GM21737 (cell line): ENCODE data around the gene TLE3.
"Not testable (repeated sequence)": the region's sequence is repeated elsewhere in the genome, so short reads cannot be mapped to it uniquely, and the experiment has no call there.

Experiments used
- ATAC-seq: cut with Tn5 transposase; IDR thresholded peaks from one replicate; pipeline ENCODE4 v1.9.1; 2021; ENCODE audit warnings: mild to moderate bottlenecking, moderate library complexity; ENCODE audit not compliant: unreplicated experiment

TLE3 gene

GRCh38 chr15:70097321-70098152 is at the start of gene TLE3:
TLE3 (minus strand) TSS chr15:70097917; CDS start chr15:70096798, 1,119 bp downstream.
- ATAC-seq, result peak; percentile 47

- no peak for ATAC-seq
These were observed 49.6 kb upstream of the TLE3 start for GRCh38 chr15:70147178-70147760.

DNA sequence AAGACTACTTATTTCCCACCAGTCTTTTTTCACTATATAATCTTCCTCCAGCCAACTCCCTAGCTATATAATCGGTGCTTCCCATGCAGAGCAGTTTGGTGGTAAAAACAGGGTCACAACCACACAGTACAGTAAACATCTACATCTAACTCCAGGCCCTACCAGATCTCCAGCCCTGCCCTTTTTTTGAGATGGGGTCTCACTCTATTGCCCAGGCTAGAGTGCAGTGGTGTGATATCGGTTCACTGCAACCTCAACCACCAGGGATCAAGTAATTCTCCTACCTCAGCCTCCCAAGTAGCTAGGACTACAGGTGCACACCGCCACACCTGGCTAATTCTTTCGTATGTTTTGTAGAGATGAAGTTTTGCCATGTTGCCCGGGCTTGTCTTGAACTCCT is 49.1 kb upstream of the TLE3 start:
- ATAC-seq, result no peak

GRCh38 chr15:70146162-70146561 is 48.4 kb upstream of the TLE3 start:
- no peak for ATAC-seq

DNA sequence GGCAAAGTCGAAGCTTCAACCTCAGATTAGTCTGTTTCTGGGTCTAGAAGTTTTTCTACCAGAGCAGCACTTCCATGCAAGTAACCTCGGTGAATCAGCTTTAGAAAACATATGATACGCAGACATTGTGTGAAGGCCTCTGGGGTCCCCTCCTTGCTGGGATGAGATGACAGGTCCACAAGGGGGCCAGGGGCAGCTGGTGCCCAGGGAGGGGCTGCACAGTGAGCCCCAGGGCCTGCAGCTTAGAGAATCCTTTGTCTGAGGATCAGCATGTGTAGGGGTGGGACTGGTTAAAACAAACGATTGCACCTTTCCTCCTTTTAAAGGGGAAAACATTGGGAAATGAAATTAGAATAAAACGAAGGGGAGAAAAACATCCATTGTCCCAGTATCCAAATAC is 47.5 kb upstream of the TLE3 start:
- no peak for ATAC-seq

DNA sequence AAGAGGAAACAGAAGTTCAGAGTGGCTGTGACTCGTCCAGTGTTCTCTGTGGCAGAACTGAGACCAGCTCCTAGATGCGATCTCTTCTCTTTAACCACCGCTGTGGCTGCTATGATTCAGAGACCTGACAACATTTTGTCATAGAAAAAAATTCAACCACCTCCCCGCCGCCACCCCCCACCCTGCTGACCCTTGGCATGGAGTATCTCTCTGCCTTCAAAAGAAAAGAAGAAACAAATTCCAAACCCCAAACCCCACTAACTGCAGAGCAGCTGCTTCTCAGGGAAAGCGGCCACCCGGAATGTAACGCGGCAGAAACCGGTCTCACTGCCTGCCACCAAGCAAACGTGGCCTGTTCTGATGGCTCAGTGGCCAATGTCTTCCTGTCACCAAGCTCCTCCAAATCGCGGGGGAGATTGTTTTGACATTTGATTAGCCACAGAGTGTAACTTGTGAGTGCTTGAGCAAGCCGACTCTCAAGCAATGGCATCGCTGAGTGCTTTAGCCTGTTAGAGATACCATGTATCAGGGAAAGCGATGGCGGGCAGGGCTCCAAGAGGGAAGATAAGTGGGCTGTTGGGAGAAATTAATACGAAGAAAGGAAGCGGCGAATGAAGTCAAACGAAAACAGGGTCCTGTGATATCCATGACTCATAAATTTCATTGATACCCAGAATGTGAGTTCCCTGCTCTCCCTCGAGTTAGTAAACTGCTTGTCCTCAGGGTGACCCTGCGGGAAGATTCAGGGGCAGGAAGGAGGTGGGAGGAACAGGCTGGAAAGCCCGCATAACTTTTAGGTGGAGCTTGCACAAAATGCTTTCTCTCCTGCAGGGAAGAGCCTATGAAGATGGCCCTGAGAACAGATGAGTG is 44.8 kb upstream of the TLE3 start:
- no peak for ATAC-seq

DNA sequence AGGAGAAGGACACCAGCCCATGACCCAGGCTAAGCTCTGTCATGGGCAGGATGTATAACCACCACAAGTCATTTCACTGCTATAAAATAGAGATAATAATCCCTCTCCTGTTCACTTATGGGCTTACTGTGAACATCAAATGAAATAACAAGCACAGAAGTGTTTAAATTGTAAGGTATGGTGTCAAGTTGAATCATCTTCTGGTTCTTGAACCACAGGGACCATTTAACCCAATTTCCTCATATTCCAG is 44.3 kb upstream of the TLE3 start:
- ATAC-seq, result no peak

DNA sequence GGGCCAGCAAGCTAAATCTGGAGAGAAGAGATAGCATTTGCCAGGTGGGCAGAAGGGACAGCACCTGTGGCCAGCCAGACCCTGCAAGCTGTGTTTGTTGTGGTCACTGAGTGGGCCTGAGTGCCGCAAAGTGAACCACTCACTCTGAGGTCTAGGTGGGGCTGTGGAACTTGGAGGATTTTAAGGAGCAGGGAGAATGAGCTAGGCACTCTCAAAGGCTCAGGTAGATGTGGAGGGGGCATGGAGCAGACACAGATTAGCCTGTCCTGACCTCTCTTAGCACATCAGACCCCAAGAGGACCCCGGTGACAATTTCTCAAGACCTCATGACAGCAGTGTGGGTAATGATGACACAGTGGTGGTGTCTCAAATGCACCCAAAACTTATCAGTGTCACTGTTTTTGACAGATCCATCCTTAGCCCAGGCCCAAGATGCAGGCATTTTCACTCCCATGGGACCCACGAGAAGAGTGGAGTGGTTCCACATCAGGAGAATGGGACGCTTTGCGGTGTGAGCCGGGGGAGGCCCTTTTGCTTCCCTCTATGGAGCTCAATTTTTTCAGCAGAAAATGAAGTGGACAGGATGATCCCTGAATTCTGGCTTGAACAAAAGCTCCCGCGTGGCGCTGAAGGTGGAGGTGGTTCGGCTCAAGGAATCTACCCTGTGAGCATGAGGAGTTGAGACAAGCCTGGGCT is 43.8 kb upstream of the TLE3 start:
- no peak for ATAC-seq

DNA sequence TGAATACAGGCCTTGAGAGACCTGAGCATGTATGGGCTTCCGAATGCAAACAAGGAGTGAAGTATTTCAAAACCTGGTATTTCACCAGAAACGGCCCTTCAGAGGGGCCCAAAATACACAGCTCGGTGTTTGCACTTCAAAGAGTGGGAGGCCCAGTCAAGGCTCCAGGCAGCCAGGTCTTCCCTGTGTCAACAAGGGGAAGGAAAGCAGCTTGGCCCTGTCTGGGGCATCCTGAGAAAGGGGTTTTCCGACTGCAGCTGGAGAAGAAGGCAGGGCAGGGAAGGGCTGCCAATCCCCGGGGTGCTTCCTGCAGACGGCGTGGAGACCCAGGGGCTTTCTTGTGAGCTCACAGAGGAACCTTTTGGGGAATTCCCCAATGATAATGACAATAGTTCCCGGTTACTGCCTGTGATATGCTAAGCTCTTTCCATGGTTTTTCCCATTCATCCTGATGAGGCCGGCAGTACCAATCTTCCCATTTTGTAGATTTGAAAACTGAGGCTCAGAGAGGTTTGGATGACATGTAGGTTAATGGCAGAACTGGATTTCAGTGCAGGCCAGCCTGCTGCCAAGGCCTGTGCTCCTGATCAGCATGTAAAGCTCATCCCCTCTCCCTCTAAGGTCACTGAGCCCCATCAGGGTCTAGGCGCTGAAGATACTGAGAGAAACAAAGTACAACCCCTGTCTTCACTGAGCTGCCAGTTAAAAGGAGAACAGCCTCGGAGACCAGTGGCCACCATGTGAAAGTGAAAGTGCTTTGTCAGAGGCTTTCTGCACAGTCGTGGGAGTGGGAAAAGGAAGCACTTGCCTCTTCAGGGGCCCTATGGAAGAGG is 43.0 kb upstream of the TLE3 start:
- ATAC-seq, result no peak

GRCh38 chr15:70140025-70140542 is 42.4 kb upstream of the TLE3 start:
- ATAC-seq, result no peak

- no peak for ATAC-seq
These were observed 40.2 kb upstream of the TLE3 start for GRCh38 chr15:70137967-70138366.

GRCh38 chr15:70137021-70137420 is 39.3 kb upstream of the TLE3 start:
- not testable (repeated sequence) for ATAC-seq

- no peak for ATAC-seq
These were observed 36.2 kb upstream of the TLE3 start for GRCh38 chr15:70133781-70134421.

DNA sequence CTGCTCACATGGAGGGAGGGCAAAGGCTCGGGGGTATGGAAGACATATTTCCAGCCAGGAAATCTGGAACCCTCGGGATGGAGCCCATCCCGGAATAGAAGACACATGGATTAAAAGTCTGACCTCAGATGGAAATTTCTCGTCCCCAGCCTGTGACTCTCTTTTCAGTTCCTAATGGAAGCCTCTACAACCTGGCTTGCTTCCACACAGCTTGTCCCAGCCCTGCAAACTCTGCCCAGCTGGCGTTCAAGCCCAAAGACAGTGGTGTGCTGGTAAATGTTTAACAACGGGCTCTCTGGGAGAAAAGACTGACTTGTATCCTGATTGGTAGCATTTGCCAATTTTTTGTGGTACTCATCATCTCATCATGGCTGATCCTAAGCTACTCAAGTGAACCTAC is 35.6 kb upstream of the TLE3 start:
- no peak for ATAC-seq

- ATAC-seq, result no peak
These were observed 34.9 kb upstream of the TLE3 start for GRCh38 chr15:70132571-70132970.

GRCh38 chr15:70132139-70132538 is 34.4 kb upstream of the TLE3 start:
- no peak for ATAC-seq

- ATAC-seq, result no peak
These were observed 30.9 kb upstream of the TLE3 start for GRCh38 chr15:70128414-70129140.

- ATAC-seq, result no peak
These were observed 30.2 kb upstream of the TLE3 start for GRCh38 chr15:70127770-70128413.
